HepG2 (cell line): Measurements from ENCODE around the gene BFSP1. TPM values are rescaled to one million over a fixed set of nuclear protein-coding genes. Genes with fewer than 3 reads are reported as not detected.

Experiments used
- ATAC-seq: fragments of 200-7000 bp; cut with Tn5 transposase; 3 replicates; pipeline ENCODE4 v1.9.1; 2020; ENCODE audit warnings: mild to moderate bottlenecking, moderate library complexity
- BruUV-seq: library from RNA; stranded (reverse); fragments of 400-500 nt; replicated peaks from 2 replicates; lab custom pipeline; 2021; lab: Mats Ljungman, UMichigan
- CTCF ChIA-PET: fragments of 300-600 bp; formaldehyde crosslinking; extraction: SDS; loops from one replicate; lab custom pipeline; 2021; ENCODE audit warnings: low total read pairs, inconsistent platforms, low intra/inter-chr PET ratio; lab: Yijun Ruan, JAX
- POLR2A ChIA-PET: fragments of 350-600 bp; sonication (Branson Sonifier 250); formaldehyde crosslinking; loops from one replicate; lab custom pipeline; 2020; ENCODE audit warnings: antibody characterized with exemption, inconsistent platforms; lab: Yijun Ruan, JAX
- DNase-seq: peaks from one replicate; pipeline ENCODE4 v3.0.0-alpha.2; 2015; ENCODE audit warnings: low spot score
- FAIRE-seq: peaks from 3 replicates; lab custom pipeline; 2011; peaks lifted over from hg19 to GRCh38; lab: Jason Lieb, UNC
- H2AFZ ChIP-seq: one replicate; pipeline ENCODE4 v1.6.1; 2011; ENCODE audit warnings: low read length, inconsistent platforms
- H3K27ac ChIP-seq: fragments of 300-600 bp; 3 replicates; pipeline ENCODE4 v1.8.0; 2011; ENCODE audit warnings: mixed run types, mild to moderate bottlenecking, mixed read lengths, low read length, inconsistent platforms; ENCODE audit not compliant: insufficient read depth; ENCODE audit errors: extremely low read length
- H3K27me3 ChIP-seq, 2 experiments: fragments of 200-600 bp in 1 of 2; 2 replicates in 1 of 2; 3 replicates in 1 of 2; pipeline versions ENCODE4 v1.6.0 to v1.8.0; 2011; ENCODE audit warnings: low read length in 2 of 2, mild to moderate bottlenecking in 2 of 2, moderate library complexity in 2 of 2, inconsistent platforms in 1 of 2; ENCODE audit not compliant: insufficient read depth in 2 of 2, control insufficient read depth in 1 of 2
- H3K36me3 ChIP-seq, 2 experiments: fragments of 200-600 bp in 1 of 2; replicated peaks in 1 of 2; 2 replicates in 1 of 2; 3 replicates in 1 of 2; pipeline versions ENCODE4 v1.5.1 to v1.8.0; 2011; ENCODE audit warnings: low read length in 2 of 2, inconsistent platforms in 1 of 2; ENCODE audit not compliant: insufficient read depth in 2 of 2, control insufficient read depth in 1 of 2
- H3K4me1 ChIP-seq: 2 replicates; pipeline ENCODE4 v1.5.1; 2012; ENCODE audit warnings: low read length, inconsistent platforms; ENCODE audit not compliant: insufficient read depth
- H3K4me2 ChIP-seq: 2 replicates; pipeline ENCODE4 v1.6.0; 2011; ENCODE audit warnings: low read depth, low read length, inconsistent platforms
- H3K4me3 ChIP-seq, 3 experiments: fragments of 200-600 bp in 1 of 3; sonication (generic), shearing (Covaris generic) in 1 of 3; replicated peaks in 1 of 3; 2 replicates each; pipeline ENCODE4 v1.5.1; 2011 to 2016; ENCODE audit warnings: low read length in 3 of 3, inconsistent platforms in 2 of 3, low read depth in 2 of 3, mild to moderate bottlenecking in 2 of 3, control low read depth in 1 of 3, mixed read lengths in 1 of 3; ENCODE audit not compliant: insufficient read depth in 1 of 3
- H3K79me2 ChIP-seq: one replicate; pipeline ENCODE4 v1.6.1; 2011; ENCODE audit warnings: low read length, inconsistent platforms; ENCODE audit not compliant: insufficient read depth
- H3K9ac ChIP-seq: 2 replicates; pipeline ENCODE4 v1.6.0; 2011; ENCODE audit warnings: mild to moderate bottlenecking, low read depth, low read length, inconsistent platforms; ENCODE audit not compliant: insufficient read depth
- H3K9me3 ChIP-seq: 2 replicates; pipeline ENCODE4 v1.5.1; 2012; ENCODE audit warnings: mild to moderate bottlenecking, low read length
- H4K20me1 ChIP-seq: 2 replicates; pipeline ENCODE4 v1.6.0; 2011; ENCODE audit warnings: inconsistent platforms, mild to moderate bottlenecking, low read length, moderate library complexity; ENCODE audit not compliant: insufficient read depth
- ARNT ChIP-seq: fragments of 450-650 bp; IDR thresholded peaks from 2 replicates; pipeline ENCODE4 v1.6.1; 2017
- CHCHD3 ChIP-seq: sonication (generic); formaldehyde crosslinking; IDR thresholded peaks from 2 replicates; pipeline ENCODE4 v1.8.0; 2022; ENCODE audit warnings: mild to moderate bottlenecking, missing genetic modification reagents, moderate library complexity
- GPN1 ChIP-seq: sonication (generic); formaldehyde crosslinking; IDR thresholded peaks from 2 replicates; pipeline ENCODE4 v1.5.1; 2020; ENCODE audit warnings: missing genetic modification reagents, borderline replicate concordance
- HMG20A ChIP-seq: IDR thresholded peaks from 2 replicates; pipeline ENCODE4 v1.6.1; 2016; ENCODE audit warnings: borderline replicate concordance
- IKZF4 ChIP-seq: sonication (generic); formaldehyde crosslinking; IDR thresholded peaks from 2 replicates; pipeline ENCODE4 v1.5.1; 2020; ENCODE audit warnings: borderline replicate concordance, mild to moderate bottlenecking, low read depth, missing genetic modification reagents; ENCODE audit errors: not compliant biosample characterization
- MXD1 ChIP-seq: sonication (generic); formaldehyde crosslinking; IDR thresholded peaks from 2 replicates; pipeline ENCODE4 v1.4.0; 2020; ENCODE audit warnings: mild to moderate bottlenecking, missing genetic modification reagents
- MXD4 ChIP-seq: IDR thresholded peaks from 2 replicates; pipeline ENCODE4 v1.6.1; 2016; ENCODE audit warnings: mild to moderate bottlenecking, missing biosample characterization, missing genetic modification reagents
- NFE2L1 ChIP-seq: sonication (generic); formaldehyde crosslinking; IDR thresholded peaks from 2 replicates; pipeline ENCODE4 v1.4.0; 2020; ENCODE audit warnings: missing genetic modification reagents, mild to moderate bottlenecking, borderline replicate concordance
- PCBP2 ChIP-seq: fragments of 200-400 bp; formaldehyde crosslinking; optimal IDR thresholded peaks from 2 replicates; pipeline ENCODE3; 2018; ENCODE audit warnings: low read length, low read depth; ENCODE audit not compliant: poor library complexity, severe bottlenecking
- REL ChIP-seq: sonication (generic); formaldehyde crosslinking; conservative IDR thresholded peaks from 2 replicates; pipeline ENCODE4 v1.8.0; 2022; ENCODE audit warnings: mild to moderate bottlenecking, missing genetic modification reagents, moderate library complexity
- SNAPC2 ChIP-seq: sonication (generic); formaldehyde crosslinking; IDR thresholded peaks from 2 replicates; pipeline ENCODE4 v1.8.1; 2022; ENCODE audit warnings: mild to moderate bottlenecking, missing genetic modification reagents
- TFE3 ChIP-seq: IDR thresholded peaks from 2 replicates; pipeline ENCODE4 v1.6.1; 2016
- ZBTB14 ChIP-seq: sonication (generic); formaldehyde crosslinking; IDR thresholded peaks from 2 replicates; pipeline ENCODE4 v1.4.0; 2020; ENCODE audit warnings: missing genetic modification reagents
- ZBTB2 ChIP-seq: sonication (generic); formaldehyde crosslinking; IDR thresholded peaks from 2 replicates; pipeline ENCODE4 v1.8.0; 2022; ENCODE audit warnings: low read depth, missing genetic modification reagents
- ZNF292 ChIP-seq: sonication (generic); formaldehyde crosslinking; IDR thresholded peaks from 2 replicates; pipeline ENCODE4 v1.8.1; 2022; ENCODE audit warnings: mild to moderate bottlenecking, low read depth, missing genetic modification reagents, borderline replicate concordance
- ZNF331 ChIP-seq: sonication (generic); formaldehyde crosslinking; IDR thresholded peaks from 2 replicates; pipeline ENCODE4 v1.4.0; 2020; ENCODE audit warnings: missing genetic modification reagents
- ZNF616 ChIP-seq: sonication (generic); formaldehyde crosslinking; IDR thresholded peaks from 2 replicates; pipeline ENCODE4 v1.5.0; 2020; ENCODE audit warnings: low read depth, mild to moderate bottlenecking, missing genetic modification reagents
- ZNF790 ChIP-seq: sonication (generic); formaldehyde crosslinking; IDR thresholded peaks from 2 replicates; pipeline ENCODE4 v1.8.0; 2022; ENCODE audit warnings: missing genetic modification reagents, mild to moderate bottlenecking, borderline replicate concordance
- WGBS: methylation state at CpG from one replicate; pipeline ENCODE4 v1.1.6; 2017; ENCODE audit warnings: low lambda C conversion rate; 5-methylcytosine and 5-hydroxymethylcytosine counted together
- in situ Hi-C: cut with HindIII; loops from 2 replicates; pipeline ENCODE4 v1.10.0; 2017; ENCODE audit warnings: low pct_unique_long_range_greater_than_20kb; ENCODE audit not compliant: extremely low pct_ligation_motif_present
- intact Hi-C: fragments of 100-400 bp; cut with micrococcal nuclease; formaldehyde crosslinking; loops from one replicate; pipeline ENCODE4 v1.10.0; 2022; ENCODE audit not compliant: unreplicated experiment
- polyA plus RNA-seq, 8 experiments: library from polyadenylated mRNA; depleted of rRNA in 3 of 8; stranded (reverse) in 7 of 8; unstranded in 1 of 8; fragments of >200 nt; fragmentation: Illumina TruSeq in 4 of 8; extraction: Trizol in 4 of 8; gene quantifications; 2 replicates each; pipeline versions ENCODE4 v1.2.1 to v1.2.3, GENCODE V29; 2011 to 2016; ENCODE audit warnings: low read depth in 4 of 8, missing spikeins in 1 of 8, mixed read lengths in 1 of 8; ENCODE audit not compliant: insufficient read depth in 1 of 8
- total RNA-seq, 5 experiments: library from RNA; depleted of rRNA; stranded (reverse); fragments of >200 nt; fragmentation: Illumina TruSeq; extraction: Trizol; gene quantifications; 2 replicates each; pipeline ENCODE4 v1.2.3, GENCODE V29; 2016; ENCODE audit warnings: low read depth in 1 of 5

Gene BFSP1
- total and polyA plus RNA-seq, 2 of the 13 experiments (the other 11 are each of a cell fraction or from before 2014, with no cell fraction given): 0.22 to 0.26 TPM

GRCh38 chr20:17569616-17570346 is 38.6 kb upstream of the BFSP1 start, which contains the start of gene DSTN:
DSTN (plus strand) TSS chr20:17570075; CDS start chr20:17570209, 134 bp downstream.
- H4K20me1 ChIP-seq: peaks cover 8% of the 10 kb centered on the region; the same call in 1 of the 2 replicates
- no TSS peak for BruUV-seq
- H3K27ac ChIP-seq: peak within 1 kb of the TSS; percentile 61
- peak within 1 kb of the TSS; percentile 91 for H3K9ac ChIP-seq
- intact Hi-C loops: loop anchor here (1.0 to 2.0 kb wide), 3 partner anchors 11 to 35 kb away; no protein-coding TSS in a partner anchor
- in situ Hi-C loops: no loop called here
- no peaks in the 10 kb centered on the region for H3K9me3 ChIP-seq
- H3K4me1 ChIP-seq: peaks cover 39% of the 10 kb centered on the region
- no peaks in the 10 kb centered on the region for H3K36me3 ChIP-seq
- CTCF ChIA-PET: interaction anchor here (0.6 to 2.9 kb wide), 2 partner anchors 11 to 33 kb away, joined by 3 to 13 read pairs; no protein-coding TSS in a partner anchor
- ATAC-seq: peak; percentile 91
- peak; percentile 90 for DNase-seq
- 2% methylated on average over 22 of the region's 70 CpGs for WGBS
- no peaks in the 10 kb centered on the region; a peak in 1 of 5 replicates for H3K27me3 ChIP-seq
- H2AFZ ChIP-seq: peak within 1 kb of the TSS; percentile 42
- peak within 1 kb of the TSS; percentile 96 for H3K4me2 ChIP-seq
- H3K4me3 ChIP-seq: peak within 1 kb of the TSS; percentile 86 to 100 (median 94)
- peak; percentile 39 for FAIRE-seq
- POLR2A ChIA-PET: interaction anchor here (0.6 to 2.9 kb wide), 29 partner anchors 10 to 938 kb away, joined by 3 to 33 read pairs (median 4); partner anchors contain the start of genes BFSP1, KAT14, MGME1 and PET117
- peaks cover 39% of the 10 kb centered on the region for H3K79me2 ChIP-seq
- TF ChIP-seq ZBTB14 (CRISPR knock-in tag) (peak; percentile 76), ZNF790 (CRISPR knock-in tag) (0 out of 2 replicates have a peak, but pooled peaks have one; percentile 40), MXD1 (CRISPR knock-in tag) (peak; percentile 97), HMG20A (CRISPR knock-in tag) (no peak), GPN1 (CRISPR knock-in tag) (peak; percentile 90), ZNF616 (CRISPR knock-in tag) (peak; percentile 93), CHCHD3 (0 out of 2 replicates have a peak, but pooled peaks have one; percentile 49), PCBP2 (no peak), ARNT (no peak), TFE3 (CRISPR knock-in tag) (0 out of 2 replicates have a peak, but pooled peaks have one; percentile 41), IKZF4 (CRISPR knock-in tag) (peak; percentile 12), ZBTB2 (CRISPR knock-in tag) (peak; percentile 75; the same call in 1 of the 2 replicates), ZNF331 (peak; percentile 65; the same call in 1 of the 2 replicates), NFE2L1 (peak; percentile 79; the same call in 1 of the 2 replicates), REL (CRISPR knock-in tag) (no peak; the same call in 1 of the 2 replicates), SNAPC2 (0 out of 2 replicates have a peak, but pooled peaks have one; percentile 18), MXD4 (CRISPR knock-in tag) (0 out of 2 replicates have a peak, but pooled peaks have one; percentile 66), ZNF292 (no peak; the same call in 1 of the 2 replicates)
